Measurements from ENCODE around the gene MRC1.
A peak's percentile ranks its signal among the peaks of the same experiment; 100 is the strongest.

MRC1 gene

GRCh38 chr10:17788646-17789045 is 20.5 kb upstream of the MRC1 start:
- H3K36me3 ChIP-seq, result no peaks in the 10 kb centered on the region
- no peak overlapping the region for H3K27ac ChIP-seq
- no peaks in the 10 kb centered on the region for H4K20me1 ChIP-seq
- no peak overlapping the region for H3K9ac ChIP-seq
- no peaks in the 10 kb centered on the region for H3K9me3 ChIP-seq (replicated peaks in 1 of 11)
- no peaks in the 10 kb centered on the region for H3K27me3 ChIP-seq
- H3K4me1 ChIP-seq, result peaks cover 6 to 97% (median 23%) of the 10 kb centered on the region in 10 experiments; a peak in 14 of 20 replicates
- peak overlapping the region in 2 of 11 experiments; percentile 28 to 30; a peak in 4 of 22 replicates for H3K4me2 ChIP-seq
- no peak for TF ChIP-seq Cebpa-rat (IDR thresholded peaks at IDR 0.05)
- no peak overlapping the region for H3K4me3 ChIP-seq

DNA sequence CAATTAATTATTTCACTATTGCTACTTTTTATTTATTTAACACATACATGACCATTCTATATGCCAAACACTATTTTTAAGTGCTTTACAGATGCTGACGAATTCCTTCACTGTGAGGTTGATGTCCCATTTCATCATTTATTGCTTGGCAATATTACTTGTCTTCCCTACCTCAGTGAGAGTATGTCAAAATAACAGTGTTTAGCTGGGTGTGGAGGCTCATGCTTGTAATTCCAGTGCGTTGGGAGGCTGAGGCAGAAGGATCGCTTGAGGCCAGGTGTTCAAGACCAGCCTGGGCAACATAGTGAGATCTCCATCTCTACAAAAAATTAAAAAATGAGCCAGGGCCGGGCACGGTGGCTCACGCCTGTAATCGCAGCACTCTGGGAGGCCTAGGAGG is 19.8 kb upstream of the MRC1 start:
- Histone ChIP-seq H3K4me1 (peaks cover 6 to 90% (median 17%) of the 10 kb centered on the region in 10 experiments; a peak in 13 of 20 replicates), H3K9me3 (replicated peaks in 1 of 11) (no peaks in the 10 kb centered on the region), H3K27me3 (no peaks in the 10 kb centered on the region), H4K20me1 (no peaks in the 10 kb centered on the region), H3K4me3 (no peak overlapping the region), H3K4me2 (peak overlapping the region in 2 of 11 experiments; percentile 79 to 83; a peak in 1 of 22 replicates), H3K9ac (no peak overlapping the region), H3K27ac (no peak overlapping the region), H3K36me3 (no peaks in the 10 kb centered on the region)
- no peak for TF ChIP-seq Cebpa-rat (IDR thresholded peaks at IDR 0.05)

- H3K27me3 ChIP-seq, result no peaks in the 10 kb centered on the region
- TF ChIP-seq Cebpa-rat (IDR thresholded peaks at IDR 0.05), result no peak
- peaks cover 0 to 5% (median 0%) of the 10 kb centered on the region in 11 experiments; a peak in 1 of 22 replicates for H3K9me3 ChIP-seq (replicated peaks in 1 of 11)
- no peaks in the 10 kb centered on the region for H4K20me1 ChIP-seq
- H3K36me3 ChIP-seq, result no peaks in the 10 kb centered on the region
- H3K4me2 ChIP-seq, result peak overlapping the region in 4 of 11 experiments; percentile 31 to 83 (median 58); a peak in 7 of 22 replicates
- peaks cover 0 to 78% (median 7%) of the 10 kb centered on the region in 10 experiments; a peak in 11 of 20 replicates for H3K4me1 ChIP-seq
- no peak overlapping the region for H3K9ac ChIP-seq
- H3K4me3 ChIP-seq, result no peak overlapping the region
- H3K27ac ChIP-seq, result peak overlapping the region in 1 of 11 experiments; percentile 12; a peak in 1 of 22 replicates
Observed at GRCh38 chr10:17790651-17791050, 18.5 kb upstream of the MRC1 start.

GRCh38 chr10:17792991-17793390 is 16.2 kb upstream of the MRC1 start:
- H3K4me1 ChIP-seq, result peaks cover 0 to 56% (median 6%) of the 10 kb centered on the region in 10 experiments; a peak in 9 of 20 replicates
- no peak overlapping the region for H3K4me3 ChIP-seq
- TF ChIP-seq Cebpa-rat (IDR thresholded peaks at IDR 0.05), result no peak
- no peaks in the 10 kb centered on the region for H3K27me3 ChIP-seq
- peak overlapping the region in 3 of 11 experiments; percentile 38 to 83 (median 79); a peak in 6 of 22 replicates for H3K4me2 ChIP-seq
- no peaks in the 10 kb centered on the region for H4K20me1 ChIP-seq
- H3K36me3 ChIP-seq, result peaks cover 0 to 20% (median 0%) of the 10 kb centered on the region in 11 experiments; a peak in 4 of 22 replicates
- H3K9me3 ChIP-seq (replicated peaks in 1 of 11), result peaks cover 0 to 13% (median 4%) of the 10 kb centered on the region in 11 experiments; a peak in 10 of 22 replicates
- peak overlapping the region in 3 of 11 experiments; percentile 12 to 37 (median 24); a peak in 3 of 22 replicates for H3K27ac ChIP-seq
- H3K9ac ChIP-seq, result no peak overlapping the region; a peak in 1 of 22 replicates

- no peaks in the 10 kb centered on the region for H4K20me1 ChIP-seq
- H3K4me1 ChIP-seq, result peaks cover 0 to 48% (median 6%) of the 10 kb centered on the region in 10 experiments; a peak in 9 of 20 replicates
- TF ChIP-seq Cebpa-rat (IDR thresholded peaks at IDR 0.05), result no peak
- no peak overlapping the region for H3K9ac ChIP-seq
- H3K4me3 ChIP-seq, result no peak overlapping the region
- H3K9me3 ChIP-seq (replicated peaks in 1 of 11), result peaks cover 0 to 13% (median 4%) of the 10 kb centered on the region in 11 experiments; a peak in 10 of 22 replicates
- peaks cover 0 to 28% (median 0%) of the 10 kb centered on the region in 11 experiments; a peak in 4 of 22 replicates for H3K36me3 ChIP-seq
- no peaks in the 10 kb centered on the region for H3K27me3 ChIP-seq
- no peak overlapping the region for H3K27ac ChIP-seq
- peak overlapping the region in 3 of 11 experiments; percentile 38 to 83 (median 79); a peak in 4 of 22 replicates for H3K4me2 ChIP-seq
Observed at GRCh38 chr10:17793823-17794644, 15.1 kb upstream of the MRC1 start.

GRCh38 chr10:17795083-17795482 is 14.1 kb upstream of the MRC1 start:
- H3K36me3 ChIP-seq, result peaks cover 0 to 31% (median 0%) of the 10 kb centered on the region in 11 experiments; a peak in 4 of 22 replicates
- no peaks in the 10 kb centered on the region for H4K20me1 ChIP-seq
- peaks cover 0 to 39% (median 6%) of the 10 kb centered on the region in 10 experiments; a peak in 9 of 20 replicates for H3K4me1 ChIP-seq
- no peak overlapping the region for H3K4me3 ChIP-seq
- no peak overlapping the region for H3K27ac ChIP-seq
- no peak overlapping the region for H3K9ac ChIP-seq
- no peak for TF ChIP-seq Cebpa-rat (IDR thresholded peaks at IDR 0.05)
- no peak overlapping the region for H3K4me2 ChIP-seq
- peaks cover 0 to 13% (median 4%) of the 10 kb centered on the region in 11 experiments; a peak in 10 of 22 replicates for H3K9me3 ChIP-seq (replicated peaks in 1 of 11)
- no peaks in the 10 kb centered on the region for H3K27me3 ChIP-seq

DNA sequence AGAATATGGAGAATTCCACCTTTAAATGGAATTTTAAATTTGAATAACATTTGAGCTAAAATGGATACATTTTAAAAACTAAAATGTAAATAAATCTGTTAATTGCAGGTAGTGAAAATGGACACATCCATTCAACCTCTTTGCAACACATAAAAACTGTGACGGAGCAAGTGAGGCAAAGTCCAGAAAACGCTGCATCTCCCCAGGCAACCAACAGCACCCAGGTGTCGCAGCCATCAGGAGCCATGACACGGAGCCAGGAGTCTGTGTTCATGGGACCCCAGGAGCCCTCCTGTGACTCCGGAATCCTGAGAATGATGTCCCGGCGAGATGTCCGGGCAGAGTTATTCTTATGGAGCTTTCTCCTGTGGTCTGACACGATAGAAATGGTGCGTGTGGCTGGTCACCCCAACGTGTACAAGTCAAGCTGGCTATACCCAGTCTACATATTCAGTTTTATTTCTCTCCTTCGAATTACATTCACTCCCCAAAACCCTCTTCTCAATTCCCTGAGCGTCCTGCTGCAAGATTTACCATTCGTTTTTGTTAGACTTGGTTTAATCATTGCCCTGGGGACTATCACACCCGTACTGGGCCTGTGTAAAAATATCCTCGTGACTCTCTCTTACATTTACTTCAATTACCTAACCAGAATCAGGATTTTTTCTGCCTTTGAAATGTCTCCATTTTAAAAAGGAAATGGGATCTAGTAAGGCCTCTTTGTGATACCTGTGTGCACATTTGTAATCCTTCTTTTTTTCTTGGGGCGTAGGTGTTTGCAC is 13.1 kb upstream of the MRC1 start:
- Histone ChIP-seq H3K9ac (no peak overlapping the region), H4K20me1 (no peaks in the 10 kb centered on the region), H3K27ac (no peak overlapping the region), H3K4me1 (peaks cover 0 to 29% (median 6%) of the 10 kb centered on the region in 10 experiments; a peak in 9 of 20 replicates), H3K4me3 (no peak overlapping the region), H3K9me3 (replicated peaks in 1 of 11) (peaks cover 0 to 13% (median 4%) of the 10 kb centered on the region in 11 experiments; a peak in 10 of 22 replicates), H3K4me2 (no peak overlapping the region), H3K27me3 (no peaks in the 10 kb centered on the region), H3K36me3 (peaks cover 0 to 33% (median 0%) of the 10 kb centered on the region in 11 experiments; a peak in 4 of 22 replicates)
- no peak for TF ChIP-seq Cebpa-rat (IDR thresholded peaks at IDR 0.05)

DNA sequence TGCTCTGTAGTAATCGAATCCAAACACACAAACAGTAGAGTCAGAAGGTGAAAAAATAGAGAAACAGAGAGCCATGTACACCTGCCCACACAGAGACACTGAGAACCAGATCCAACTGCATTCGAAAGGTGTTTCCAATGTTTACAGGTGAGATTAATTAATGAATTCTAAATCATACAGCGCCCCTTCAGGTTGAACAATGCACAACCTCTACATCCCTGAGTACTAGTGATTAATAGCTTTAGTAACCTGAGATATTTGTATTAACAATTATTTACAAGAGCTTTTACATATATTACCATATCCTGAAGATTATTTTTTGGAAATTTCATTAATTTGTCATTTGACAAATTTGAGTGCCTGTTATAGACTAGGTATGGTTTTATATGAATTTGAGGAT is 7.6 kb upstream of the MRC1 start:
- H3K4me2 ChIP-seq, result no peak overlapping the region

More for the DNA sequence above, 7.6 kb upstream of the MRC1 start:
- Histone ChIP-seq H3K4me3 (no peak overlapping the region), H3K4me1 (peaks cover 13 to 38% (median 15%) of the 10 kb centered on the region in 10 experiments), H3K27me3 (no peaks in the 10 kb centered on the region), H3K9me3 (replicated peaks in 1 of 11) (peaks cover 0 to 16% (median 8%) of the 10 kb centered on the region in 11 experiments; a peak in 13 of 22 replicates), H3K36me3 (peaks cover 0 to 30% (median 0%) of the 10 kb centered on the region in 11 experiments; a peak in 3 of 22 replicates), H3K9ac (no peak overlapping the region), H4K20me1 (no peaks in the 10 kb centered on the region), H3K27ac (no peak overlapping the region)
- TF ChIP-seq Cebpa-rat (IDR thresholded peaks at IDR 0.05), result no peak
